Measurements from ENCODE around the gene MTLN. TPM values are rescaled to one million over a fixed set of nuclear protein-coding genes. Genes with fewer than 3 reads are reported as not detected.
A peak's percentile ranks its signal among the peaks of the same experiment; 100 is the strongest.
"Not testable (repeated sequence)": the region's sequence is repeated elsewhere in the genome, so short reads cannot be mapped to it uniquely, and the experiment has no call there.

The MTLN gene
- total RNA-seq, 2 experiments from 2014 or later: 51.9 to 69.0 TPM

DNA sequence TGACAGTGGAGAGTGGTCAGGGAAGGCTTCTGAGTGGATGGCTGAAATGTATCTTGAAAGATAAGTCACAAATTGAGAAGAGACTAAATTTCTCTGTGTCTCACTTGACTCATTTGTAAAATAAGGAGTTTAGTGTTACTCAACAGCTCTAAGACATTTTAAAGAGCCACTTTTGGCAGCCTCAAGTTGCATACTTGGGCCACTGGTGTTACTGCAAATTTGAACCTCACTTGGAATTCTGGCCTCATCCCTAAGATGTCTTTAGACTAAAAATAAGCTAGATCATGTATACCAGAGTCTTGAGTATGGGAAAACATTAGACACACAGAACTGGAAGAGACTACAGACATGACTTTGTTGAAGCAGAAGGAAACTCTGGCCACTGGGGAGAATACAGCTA is 4.5 kb upstream of the MTLN start:
- no peak overlapping the region for H3K4me3 Mint-ChIP-seq
- DNase-seq (no peak), ATAC-seq (no peak)
- H3K9me3 Mint-ChIP-seq (ENCODE audit: low read depth): peaks cover 3% of the 10 kb centered on the region
- peaks cover 5% of the 10 kb centered on the region for H3K36me3 Mint-ChIP-seq
- H3K4me1 Mint-ChIP-seq: no peaks in the 10 kb centered on the region
- H3K27ac Mint-ChIP-seq: no peak overlapping the region
- peaks cover 61% of the 10 kb centered on the region for H3K27me3 Mint-ChIP-seq
- CTCF ChIA-PET: no interaction called here

DNA sequence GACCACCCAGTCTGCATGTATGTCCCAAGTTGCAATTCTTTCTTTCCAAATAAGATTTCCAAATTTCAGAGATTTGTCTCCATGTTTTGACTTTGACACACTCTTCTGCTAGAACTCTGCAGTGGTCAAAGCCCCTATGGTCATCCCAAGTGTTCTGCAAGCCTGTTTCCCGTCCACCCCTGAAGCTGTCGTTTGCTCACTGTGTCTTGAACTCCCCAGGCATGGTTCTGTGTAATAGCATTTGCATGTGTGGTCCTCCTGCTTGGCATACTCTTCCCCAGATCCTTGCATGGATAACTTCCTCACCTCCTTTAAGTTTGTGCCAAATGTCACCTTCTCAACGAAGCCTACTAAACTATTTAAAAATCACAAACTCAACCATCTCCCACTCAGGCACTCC is 3.9 kb upstream of the MTLN start:
- CTCF ChIA-PET: no interaction called here
- DNase-seq (no peak), ATAC-seq (no peak)
- no peak overlapping the region for H3K27ac Mint-ChIP-seq
- no peak overlapping the region for H3K4me3 Mint-ChIP-seq
- peaks cover 3% of the 10 kb centered on the region for H3K9me3 Mint-ChIP-seq (ENCODE audit: low read depth)
- H3K36me3 Mint-ChIP-seq: peaks cover 5% of the 10 kb centered on the region
- peaks cover 4% of the 10 kb centered on the region for H3K4me1 Mint-ChIP-seq
- H3K27me3 Mint-ChIP-seq: peaks cover 56% of the 10 kb centered on the region

DNA sequence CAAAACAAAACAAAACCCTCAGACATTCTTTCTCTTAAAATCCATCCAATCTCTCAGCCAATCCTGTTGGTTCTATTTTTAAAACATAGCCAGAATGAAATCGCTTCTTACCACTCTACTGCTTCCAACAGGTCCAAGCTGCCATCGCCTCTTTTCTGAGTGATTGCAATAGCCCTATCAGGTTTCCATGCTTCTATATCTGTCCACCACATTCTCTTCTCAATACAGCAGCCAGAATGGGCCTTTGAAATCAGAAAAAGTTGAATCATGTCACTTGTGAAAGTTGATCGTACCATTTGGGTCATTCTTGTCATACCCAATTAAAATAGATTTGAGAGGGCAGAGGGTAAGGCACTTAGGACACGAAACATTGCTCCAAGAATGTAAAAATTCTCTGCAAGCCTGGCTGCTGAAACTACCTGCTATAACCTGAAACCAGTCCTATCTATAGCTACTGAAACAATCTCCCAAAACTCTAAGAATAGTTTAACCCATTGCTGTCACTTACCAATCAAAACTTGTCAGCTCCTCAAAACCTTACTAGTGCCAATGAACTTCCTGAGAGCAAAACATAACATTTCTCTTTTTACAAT is 3.3 kb upstream of the MTLN start:
- Mint-ChIP-seq H3K4me3 (no peak overlapping the region), H3K4me1 (peaks cover 7% of the 10 kb centered on the region), H3K27me3 (peaks cover 52% of the 10 kb centered on the region), H3K27ac (no peak overlapping the region), H3K9me3 (ENCODE audit: low read depth) (peaks cover 3% of the 10 kb centered on the region), H3K36me3 (peaks cover 5% of the 10 kb centered on the region)
- ATAC-seq: no peak
- CTCF ChIA-PET: no interaction called here
- no peak for DNase-seq

GRCh38 chr2:110215091-110215490 is 2.7 kb upstream of the MTLN start:
- peaks cover 9% of the 10 kb centered on the region for H3K36me3 Mint-ChIP-seq
- H3K4me3 Mint-ChIP-seq: no peak overlapping the region
- ATAC-seq (no peak), DNase-seq (no peak)
- H3K27me3 Mint-ChIP-seq: peaks cover 46% of the 10 kb centered on the region
- H3K4me1 Mint-ChIP-seq: peaks cover 9% of the 10 kb centered on the region
- peaks cover 3% of the 10 kb centered on the region for H3K9me3 Mint-ChIP-seq (ENCODE audit: low read depth)
- no peak overlapping the region for H3K27ac Mint-ChIP-seq
- CTCF ChIA-PET: no interaction called here

DNA sequence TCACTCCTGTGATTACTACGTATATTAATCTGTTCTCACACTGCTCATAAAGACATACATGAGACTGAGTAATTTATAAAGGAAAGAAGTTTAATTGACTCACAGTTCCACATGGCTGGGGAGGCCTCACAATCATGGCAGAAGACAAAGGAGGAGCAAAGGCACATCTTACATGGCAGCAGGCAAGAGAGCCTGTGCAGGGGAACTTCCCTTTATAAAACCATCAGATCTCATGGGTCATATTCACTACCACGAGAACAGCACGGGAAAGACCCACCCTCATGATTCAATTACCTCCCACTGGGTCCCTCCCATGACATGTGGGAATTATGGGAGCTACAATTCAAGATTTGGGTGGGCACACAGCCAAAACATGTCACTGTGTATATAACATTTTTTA is 1.2 kb upstream of the MTLN start:
- H3K27me3 Mint-ChIP-seq: peaks cover 37% of the 10 kb centered on the region
- CTCF ChIA-PET: interaction anchor here (1.3 kb wide), 1 partner anchor 464 kb away, joined by 3 read pairs; the partner anchor contains the start of gene BUB1

DNA sequence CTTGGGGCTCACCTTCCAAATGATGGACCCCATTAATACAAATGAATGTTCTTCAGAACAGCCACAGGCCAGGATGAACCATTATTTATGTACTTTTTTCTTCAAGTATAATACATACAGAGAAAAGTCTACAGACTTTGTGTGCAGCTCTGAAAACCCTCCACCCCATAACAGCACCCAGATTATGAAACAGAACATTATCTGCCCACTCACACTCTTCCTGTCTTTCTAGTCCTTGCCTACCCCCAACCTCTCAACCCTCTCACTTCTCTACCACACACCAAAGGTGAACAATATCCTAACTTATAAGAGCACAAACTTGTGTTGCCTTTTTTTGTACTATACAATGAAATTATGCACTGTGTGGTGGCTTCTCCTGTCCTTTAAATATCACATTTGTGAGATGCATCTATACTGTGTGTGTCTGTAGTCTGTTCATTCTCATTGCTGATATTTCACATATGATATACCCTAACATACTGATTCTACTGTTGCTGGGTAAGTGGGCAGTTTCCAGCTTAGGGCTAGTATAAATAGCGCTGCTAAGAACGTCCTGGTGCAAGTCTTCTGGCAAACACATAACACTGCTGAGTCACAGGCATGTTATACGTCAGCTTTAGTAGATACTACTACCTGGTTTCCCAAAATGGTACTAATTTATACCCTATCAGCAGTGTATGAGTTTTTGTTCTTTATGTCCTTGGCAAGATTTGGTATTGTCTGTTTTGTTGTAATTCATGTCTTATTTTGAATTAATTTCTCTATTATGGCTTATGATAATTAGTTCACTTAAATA is 6.5 kb downstream of the MTLN start:
- DNase-seq (no peak), ATAC-seq (no peak)
- CTCF ChIA-PET: interaction anchor here (1.2 kb wide), 1 partner anchor 49 kb away, joined by 4 read pairs; no protein-coding TSS in a partner anchor
- Mint-ChIP-seq H3K27me3 (no peaks in the 10 kb centered on the region), H3K27ac (peak overlapping the region; percentile 79), H3K4me1 (peaks cover 28% of the 10 kb centered on the region), H3K36me3 (peaks cover 16% of the 10 kb centered on the region), H3K4me3 (peak overlapping the region; percentile 75), H3K9me3 (ENCODE audit: low read depth) (no peaks in the 10 kb centered on the region)

More for the DNA sequence above, 1.2 kb upstream of the MTLN start:
- H3K36me3 Mint-ChIP-seq: peaks cover 19% of the 10 kb centered on the region
- peaks cover 18% of the 10 kb centered on the region for H3K4me1 Mint-ChIP-seq
- ATAC-seq; H3K4me3 Mint-ChIP-seq; H3K9me3 Mint-ChIP-seq (ENCODE audit: low read depth); H3K27ac Mint-ChIP-seq; DNase-seq: not testable (repeated sequence)

- Mint-ChIP-seq H3K27ac (peak within 1 kb of the TSS; percentile 79), H3K36me3 (peaks cover 9% of the 10 kb centered on the region), H3K9me3 (ENCODE audit: low read depth) (no peaks in the 10 kb centered on the region), H3K4me1 (peaks cover 22% of the 10 kb centered on the region), H3K27me3 (no peaks in the 10 kb centered on the region), H3K4me3 (peak within 1 kb of the TSS; percentile 75)
- CTCF ChIA-PET: interaction anchor here (1.2 kb wide), 1 partner anchor 48 kb away, joined by 4 read pairs; no protein-coding TSS in a partner anchor
- DNase-seq: peak; percentile 89
- ATAC-seq: peak; percentile 95
These were observed 7.7 kb downstream of the MTLN start, which contains the start of gene NPHP1 for GRCh38 chr2:110204408-110205385. Gene NPHP1 (minus strand): TSS chr2:110205013. CDS start chr2:110204968, 45 bp downstream.

GRCh38 chr2:110198016-110198415 is 14.3 kb downstream of the MTLN start:
- no peaks in the 10 kb centered on the region for H3K9me3 Mint-ChIP-seq (ENCODE audit: low read depth)
- DNase-seq (no peak), ATAC-seq (no peak)
- no peaks in the 10 kb centered on the region for H3K36me3 Mint-ChIP-seq
- CTCF ChIA-PET: no interaction called here
- H3K27ac Mint-ChIP-seq: no peak overlapping the region
- H3K4me1 Mint-ChIP-seq: no peaks in the 10 kb centered on the region
- H3K4me3 Mint-ChIP-seq: no peak overlapping the region
- peaks cover 8% of the 10 kb centered on the region for H3K27me3 Mint-ChIP-seq

- H3K27me3 Mint-ChIP-seq: peaks cover 8% of the 10 kb centered on the region
- H3K9me3 Mint-ChIP-seq (ENCODE audit: low read depth): no peaks in the 10 kb centered on the region
- no peak overlapping the region for H3K27ac Mint-ChIP-seq
- no peak overlapping the region for H3K4me3 Mint-ChIP-seq
- no peaks in the 10 kb centered on the region for H3K36me3 Mint-ChIP-seq
- DNase-seq: no peak
- CTCF ChIA-PET: no interaction called here
- ATAC-seq: no peak
- H3K4me1 Mint-ChIP-seq: no peaks in the 10 kb centered on the region
These were observed 14.9 kb downstream of the MTLN start for GRCh38 chr2:110197452-110197851.

DNA sequence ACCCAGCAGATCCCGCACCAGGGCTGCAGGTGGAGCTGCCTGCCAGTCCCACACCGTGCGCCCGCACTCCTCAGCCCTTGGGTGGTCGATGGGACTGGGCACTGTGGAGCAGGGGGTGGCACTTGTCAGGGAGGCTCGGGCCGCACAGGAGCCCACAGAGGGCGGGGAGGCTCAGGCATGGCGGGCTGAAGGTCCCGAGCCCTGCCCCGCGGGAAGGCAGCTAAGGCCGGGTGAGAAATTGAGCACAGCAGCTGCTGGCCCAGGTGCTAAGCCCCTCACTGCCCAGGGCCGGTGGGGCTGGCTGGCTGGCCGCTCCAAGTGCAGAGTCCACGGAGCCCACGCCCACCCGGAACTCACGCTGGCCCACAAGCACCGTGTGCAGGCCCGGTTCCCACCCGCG is 22.2 kb downstream of the MTLN start:
- H3K27ac Mint-ChIP-seq, ATAC-seq, CTCF ChIA-PET: not testable (repeated sequence)

GRCh38 chr2:110182449-110182848 is 29.9 kb downstream of the MTLN start:
- peaks cover 3% of the 10 kb centered on the region for H3K36me3 Mint-ChIP-seq
- CTCF ChIA-PET: no interaction called here
- H3K27me3 Mint-ChIP-seq: peaks cover 21% of the 10 kb centered on the region
- H3K27ac Mint-ChIP-seq: no peak overlapping the region
- no peak overlapping the region for H3K4me3 Mint-ChIP-seq
- DNase-seq: no peak
- H3K9me3 Mint-ChIP-seq (ENCODE audit: low read depth): peaks cover 11% of the 10 kb centered on the region
- no peak for ATAC-seq
- H3K4me1 Mint-ChIP-seq: no peaks in the 10 kb centered on the region

More for the DNA sequence above, 22.2 kb downstream of the MTLN start:
- H3K27me3 Mint-ChIP-seq; H3K4me3 Mint-ChIP-seq; DNase-seq; H3K36me3 Mint-ChIP-seq; H3K4me1 Mint-ChIP-seq; H3K9me3 Mint-ChIP-seq (ENCODE audit: low read depth): not testable (repeated sequence)

DNA sequence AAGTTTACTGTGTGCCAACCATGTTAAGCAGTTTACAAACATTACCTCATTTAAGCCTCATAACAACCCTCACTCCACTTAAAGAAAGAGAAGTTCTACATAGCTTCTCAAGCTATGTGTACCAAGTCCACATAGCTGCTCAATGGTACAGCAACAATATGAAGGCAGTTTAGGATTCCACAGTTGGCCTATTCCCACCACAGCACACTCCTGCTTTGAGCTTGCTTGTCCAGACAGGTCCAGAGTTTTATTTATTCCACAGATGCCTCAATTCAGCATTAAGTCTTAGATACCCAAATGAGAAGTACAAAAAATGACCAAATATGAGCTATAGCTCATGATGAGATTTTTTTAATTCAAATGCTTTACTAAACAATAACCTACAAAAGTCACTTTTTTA is 32.3 kb downstream of the MTLN start:
- H3K4me1 Mint-ChIP-seq: no peaks in the 10 kb centered on the region
- H3K27me3 Mint-ChIP-seq: peaks cover 24% of the 10 kb centered on the region
- CTCF ChIA-PET: no interaction called here
- DNase-seq (no peak), ATAC-seq (no peak)
- peaks cover 3% of the 10 kb centered on the region for H3K36me3 Mint-ChIP-seq
- H3K9me3 Mint-ChIP-seq (ENCODE audit: low read depth): peaks cover 11% of the 10 kb centered on the region
- H3K27ac Mint-ChIP-seq: no peak overlapping the region
- no peak overlapping the region for H3K4me3 Mint-ChIP-seq

DNA sequence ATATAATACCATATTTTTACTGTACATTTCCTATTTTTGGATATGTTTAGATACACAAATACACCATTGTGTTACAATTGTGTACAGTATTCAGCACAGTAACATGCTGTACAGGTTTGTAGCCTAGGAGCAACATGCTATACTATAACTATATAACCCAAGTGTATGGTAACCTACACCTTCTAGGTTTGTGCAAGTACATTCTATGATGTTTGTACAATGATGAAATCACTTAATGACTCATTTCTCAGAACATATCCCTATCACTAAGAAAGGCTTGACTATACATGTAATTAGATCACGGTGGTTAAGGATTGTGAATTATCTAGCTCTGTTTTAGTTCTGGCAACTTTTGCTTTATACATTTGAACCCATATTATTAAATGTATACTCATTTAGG is 38.8 kb downstream of the MTLN start:
- Mint-ChIP-seq H3K36me3 (no peaks in the 10 kb centered on the region), H3K4me3 (no peak overlapping the region), H3K27ac (no peak overlapping the region), H3K27me3 (peaks cover 10% of the 10 kb centered on the region), H3K4me1 (peaks cover 6% of the 10 kb centered on the region), H3K9me3 (ENCODE audit: low read depth) (no peaks in the 10 kb centered on the region)
- CTCF ChIA-PET: no interaction called here
- DNase-seq: no peak
- ATAC-seq: no peak

All from activated CD8-positive, alpha-beta memory T cell treated with anti-CD3 and anti-CD28 coated beads, Interleukin-2, amount 10 ng/mL, durations not matched to agents 7 days and 5 days (primary cell).